Measurements from ENCODE around the gene FBXO10. TPM values are rescaled to one million over a fixed set of nuclear protein-coding genes. Genes with fewer than 3 reads are reported as not detected.

The FBXO10 gene
- total and polyA plus RNA-seq, 2 of the 4 experiments (the other 2 are of a cell fraction) = 6.6 to 6.7 TPM

GRCh38 chr9:37515620-37516258 lies 60.4 kb downstream of the FBXO10 start:
- no peak overlapping the region for H3K4me3 ChIP-seq (ENCODE audit: insufficient read depth, low read depth, low read length)
- H3K27me3 ChIP-seq (ENCODE audit: control insufficient read depth, insufficient read depth, low read length) = no peaks in the 10 kb centered on the region
- no peak for ATAC-seq (ENCODE audit: low read depth)
- peaks cover 6% of the 10 kb centered on the region; the same call in 1 of the 2 replicates for H3K9me1 ChIP-seq (ENCODE audit: insufficient read depth, low read length)
- H3K4me1 ChIP-seq (ENCODE audit: control insufficient read depth, insufficient read depth, low read length) = no peaks in the 10 kb centered on the region
- H4K5ac ChIP-seq (ENCODE audit: low read depth, low read length) = no peak overlapping the region
- H3K23ac ChIP-seq (ENCODE audit: low read depth, low read length) = no peak overlapping the region
- no TSS peak for BruUV-seq (replicated peaks)
- H3K9me3 ChIP-seq (ENCODE audit: control insufficient read depth, insufficient read depth, low read length) = no peaks in the 10 kb centered on the region
- H4K91ac ChIP-seq (ENCODE audit: insufficient read depth, low read depth, low read length) = no peak overlapping the region
- no peak overlapping the region for H2AFZ ChIP-seq (replicated peaks; ENCODE audit: low read length, poor library complexity)
- dilution Hi-C loops (cut with HindIII; ENCODE audit: low sequenced_read_pairs, unreplicated experiment) = no loop called here
- no peak for DNase-seq
- H2BK20ac ChIP-seq (ENCODE audit: low read depth, low read length) = no peak overlapping the region
- H3K79me1 ChIP-seq (ENCODE audit: low read depth in 1 of 2, low read length in 2 of 2) = no peaks in the 10 kb centered on the region
- no peak overlapping the region for H2AK9ac ChIP-seq (replicated peaks; ENCODE audit: low read depth, low read length, poor library complexity)
- no peak for TF ChIP-seq MXI1 (IDR thresholded peaks at IDR 0.05; ENCODE audit: borderline replicate concordance, low read depth, low read length)
- no peak for TF ChIP-seq CTCF (conservative IDR thresholded peaks at IDR 0.05; ENCODE audit: low read depth, low read length)
- no peak for TF ChIP-seq CEBPB (IDR thresholded peaks at IDR 0.05; ENCODE audit: low read depth, low read length)
- TF ChIP-seq RAD21 (IDR thresholded peaks at IDR 0.05; ENCODE audit: low read length) = no peak
- no peak for TF ChIP-seq POLR2A (IDR thresholded peaks at IDR 0.05; ENCODE audit: low read depth, low read length)
- TF ChIP-seq RFX5 (IDR thresholded peaks at IDR 0.05; ENCODE audit: low read depth, low read length) = no peak
- no peak for TF ChIP-seq USF2 (IDR thresholded peaks at IDR 0.05; ENCODE audit: low read depth, low read length)
- no peak for TF ChIP-seq NFE2L2 (IDR thresholded peaks at IDR 0.05; ENCODE audit: low read depth, low read length)
- TF ChIP-seq RCOR1 (IDR thresholded peaks at IDR 0.05; ENCODE audit: insufficient replicate concordance, low read length) = no peak
- no peak for TF ChIP-seq MAFK (IDR thresholded peaks at IDR 0.05; ENCODE audit: low read depth, low read length)
- TF ChIP-seq ELK1 (IDR thresholded peaks at IDR 0.05; ENCODE audit: borderline replicate concordance, low read depth, low read length) = no peak
- TF ChIP-seq SMC3 (IDR thresholded peaks at IDR 0.05; ENCODE audit: low read depth, low read length) = no peak
- no peak for TF ChIP-seq MAZ (IDR thresholded peaks at IDR 0.05; ENCODE audit: borderline replicate concordance, low read depth, low read length)
- TF ChIP-seq FOS (IDR thresholded peaks at IDR 0.05; ENCODE audit: low read depth, low read length) = no peak
- no peak for TF ChIP-seq CHD1 (IDR thresholded peaks at IDR 0.05; ENCODE audit: low read depth, low read length)
- no peak overlapping the region for H3K56ac ChIP-seq (ENCODE audit: extremely low read depth, insufficient read depth, low read length)
- no peak overlapping the region for H2BK120ac ChIP-seq (ENCODE audit: low read depth, low read length)
- H3K27ac ChIP-seq (ENCODE audit: insufficient read depth, low read length) = no peak overlapping the region
- H2BK15ac ChIP-seq (ENCODE audit: low read depth, low read length) = no peak overlapping the region
- H4K20me1 ChIP-seq (ENCODE audit: insufficient read depth, low read length) = no peaks in the 10 kb centered on the region
- no peak overlapping the region for H3K4ac ChIP-seq (ENCODE audit: low read depth, low read length)
- H4K8ac ChIP-seq (ENCODE audit: low read depth in 2 of 2, low read length in 2 of 2) = no peak overlapping the region
- peaks cover 16% of the 10 kb centered on the region for H3K36me3 ChIP-seq (ENCODE audit: control insufficient read depth, insufficient read depth, low read length)
- no peak overlapping the region for H2AK5ac ChIP-seq (ENCODE audit: low read depth, low read length)
- POLR2A ChIA-PET (ENCODE audit: unreplicated experiment) = interaction anchor here (0.6 kb wide), 1 partner anchor 1625 kb away, joined by 3 read pairs; no protein-coding TSS in a partner anchor
- no peak overlapping the region for H3K18ac ChIP-seq (ENCODE audit: low read depth, low read length)
- in situ Hi-C loops (cut with MboI; ENCODE audit: low sequenced_read_pairs) = no loop called here
- H2BK5ac ChIP-seq (ENCODE audit: low read depth, low read length, poor library complexity, severe bottlenecking) = no peak overlapping the region
- WGBS, 2 experiments (ENCODE audit: extremely low coverage in 2 of 2, insufficient read length in 1 of 2) = 94% methylated on average over 12 of the region's 14 CpGs; no CpG with 5 or more reads in 1 of the 2 experiments
- no peak overlapping the region for H3K14ac ChIP-seq (replicated peaks; ENCODE audit: low read depth, low read length)
- intact Hi-C loops (cut with micrococcal nuclease) = no loop called here
- no peak overlapping the region for H3K4me2 ChIP-seq (ENCODE audit: low read depth, low read length)
- no peak overlapping the region for H3K9ac ChIP-seq (ENCODE audit: low read depth, low read length)
- CTCF ChIA-PET = no interaction called here

Data from IMR-90 (cell line).